Keratinocyte (primary cell): ENCODE data around the gene SPATA32. TPM values are rescaled to one million over a fixed set of nuclear protein-coding genes. Genes with fewer than 3 reads are reported as not detected.
A peak's percentile ranks its signal among the peaks of the same experiment; 100 is the strongest.

Source experiments
- DNase-seq: peaks from one replicate; pipeline ENCODE4 v3.0.0-alpha.2; 2011; ENCODE audit warnings: low read depth, missing footprints, low spot score
- FAIRE-seq: peaks from 2 replicates; lab custom pipeline; 2011; peaks lifted over from hg19 to GRCh38; lab: Jason Lieb, UNC
- H2AFZ ChIP-seq: 2 replicates; pipeline ENCODE4 v1.6.0; 2012; ENCODE audit warnings: low read length, control low read depth, inconsistent platforms; ENCODE audit not compliant: control insufficient read depth
- H3K27ac ChIP-seq: 2 replicates; pipeline ENCODE4 v1.5.1; 2011; ENCODE audit warnings: low read length; ENCODE audit not compliant: control insufficient read depth, insufficient read depth
- H3K27me3 ChIP-seq: 3 replicates; pipeline ENCODE4 v1.6.0; 2011; ENCODE audit warnings: low read length; ENCODE audit not compliant: control insufficient read depth, insufficient read depth; ENCODE audit errors: extremely low read depth
- H3K36me3 ChIP-seq, 2 experiments: 2 replicates in 1 of 2; 3 replicates in 1 of 2; pipeline ENCODE4 v1.5.1; 2011; ENCODE audit warnings: low read length in 2 of 2, mild to moderate bottlenecking in 1 of 2; ENCODE audit not compliant: control insufficient read depth in 2 of 2, insufficient read depth in 2 of 2; ENCODE audit errors: extremely low read depth in 1 of 2
- H3K4me1 ChIP-seq: 3 replicates; pipeline ENCODE4 v1.5.1; 2011; ENCODE audit warnings: low read length; ENCODE audit not compliant: control insufficient read depth, insufficient read depth; ENCODE audit errors: extremely low read depth
- H3K4me2 ChIP-seq: 3 replicates; pipeline ENCODE4 v1.6.0; 2011; ENCODE audit warnings: low read depth, low read length; ENCODE audit not compliant: control insufficient read depth, insufficient read depth; ENCODE audit errors: extremely low read depth
- H3K4me3 ChIP-seq, 3 experiments: fragments of 200-600 bp in 1 of 3; sonication (generic) in 1 of 3; 2 replicates in 2 of 3; 3 replicates in 1 of 3; pipeline ENCODE4 v1.5.1; 2011 to 2016; ENCODE audit warnings: low read length in 3 of 3, mild to moderate bottlenecking in 3 of 3, control low read depth in 2 of 3, inconsistent platforms in 1 of 3, low read depth in 1 of 3, mixed read lengths in 1 of 3, mixed run types in 1 of 3, moderate library complexity in 1 of 3; ENCODE audit not compliant: control insufficient read depth in 2 of 3, insufficient read depth in 2 of 3; ENCODE audit errors: extremely low read depth in 1 of 3
- H3K79me2 ChIP-seq: 2 replicates; pipeline ENCODE4 v1.6.0; 2012; ENCODE audit warnings: low read length; ENCODE audit not compliant: control insufficient read depth, insufficient read depth
- H3K9ac ChIP-seq: 3 replicates; pipeline ENCODE4 v1.6.0; 2011; ENCODE audit warnings: low read length; ENCODE audit not compliant: control insufficient read depth, insufficient read depth; ENCODE audit errors: extremely low read depth
- H3K9me1 ChIP-seq: 3 replicates; pipeline ENCODE4 v1.6.0; 2011; ENCODE audit warnings: low read length; ENCODE audit not compliant: control insufficient read depth, insufficient read depth; ENCODE audit errors: extremely low read depth
- H3K9me3 ChIP-seq: 2 replicates; pipeline ENCODE4 v1.5.1; 2012; ENCODE audit warnings: low read depth, low read length; ENCODE audit not compliant: control insufficient read depth
- H4K20me1 ChIP-seq: 3 replicates; pipeline ENCODE4 v1.6.0; 2011; ENCODE audit warnings: low read length; ENCODE audit not compliant: control insufficient read depth, insufficient read depth; ENCODE audit errors: extremely low read depth
- EZH2 ChIP-seq: IDR thresholded peaks from one replicate; pipeline ENCODE4 v1.6.1; 2012; ENCODE audit warnings: inconsistent platforms, mild to moderate bottlenecking, low read length, moderate library complexity
- dilution Hi-C: fragments of 300-500 bp; cut with MboI; formaldehyde crosslinking; loops from one replicate; pipeline ENCODE4 v1.7.0; 2020; ENCODE audit warnings: low sequenced_read_pairs; ENCODE audit not compliant: extremely low pct_ligation_motif_present
- polyA plus RNA-seq, 5 experiments: library from polyadenylated mRNA; depleted of rRNA in 3 of 5; stranded (reverse) in 3 of 5; stranded (forward) in 1 of 5; unstranded in 1 of 5; fragments of >200 nt; gene quantifications; 1 replicate in 1 of 5; 2 replicates in 3 of 5; 3 replicates in 1 of 5; pipeline versions ENCODE4 v1.2.1 to v1.2.3, GENCODE V29; 2011 to 2012; ENCODE audit warnings: missing spikeins in 2 of 5, low read depth in 1 of 5, low replicate concordance in 1 of 5
- TF ChIP-seq, protein P1 (sequence below), 3 experiments: IDR thresholded peaks in 1 of 3; conservative IDR thresholded peaks in 1 of 3; optimal IDR thresholded peaks in 1 of 3; 2 replicates in 2 of 3; 3 replicates in 1 of 3; pipeline versions ENCODE3 to v1.5.1; 2011; ENCODE audit warnings: low read length in 3 of 3, mild to moderate bottlenecking in 3 of 3, moderate library complexity in 2 of 3, control low read depth in 1 of 3, inconsistent platforms in 1 of 3; ENCODE audit not compliant: insufficient read depth in 2 of 3; ENCODE audit errors: extremely low read depth in 1 of 3

Gene SPATA32
- polyA plus RNA-seq, 1 donor (not counting 4 experiments of a cell fraction or from before 2014, with no cell fraction given) = not detected

DNA sequence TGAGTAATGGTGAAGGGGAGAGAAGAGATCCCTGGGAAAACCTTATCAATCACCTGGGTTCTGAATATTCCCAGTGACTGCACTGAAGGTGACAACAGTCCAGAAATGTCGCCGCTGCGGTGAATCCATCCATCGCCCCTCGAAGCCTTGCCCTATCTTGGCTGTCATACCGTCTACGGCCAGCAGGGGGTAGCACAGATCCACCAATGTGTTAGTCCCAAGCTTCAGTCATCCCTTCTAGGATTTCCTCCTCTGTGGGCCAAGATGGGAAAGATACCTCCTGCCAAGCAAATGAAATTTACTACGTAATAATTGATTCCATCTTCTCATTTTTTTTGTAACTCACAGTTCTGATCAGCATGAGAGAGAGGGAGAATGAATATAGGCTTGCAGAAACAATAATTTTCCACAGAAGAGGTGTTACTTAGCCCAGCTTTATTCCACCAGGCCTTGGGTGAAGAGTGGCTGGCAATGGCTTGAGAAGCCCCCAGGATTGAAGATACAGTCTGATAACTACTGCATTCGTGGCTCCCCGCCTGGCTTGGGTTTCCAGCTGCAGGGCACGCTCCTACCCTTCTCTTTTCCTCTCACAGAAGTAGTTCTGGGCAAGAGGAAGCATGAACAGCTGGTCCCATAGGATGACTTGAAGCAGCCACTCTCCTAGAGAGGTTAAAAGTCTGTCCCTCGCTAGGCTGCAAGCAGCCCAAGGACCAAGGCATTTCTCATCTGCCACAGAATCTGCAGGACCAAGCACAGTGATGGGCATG lies 42.8 kb downstream of the SPATA32 start:
- H3K27ac ChIP-seq = no peak overlapping the region
- no peaks in the 10 kb centered on the region for H3K79me2 ChIP-seq
- dilution Hi-C loops = no loop called here
- no peak overlapping the region for H3K9ac ChIP-seq
- H2AFZ ChIP-seq = peak overlapping the region; percentile 30
- no peaks in the 10 kb centered on the region for H4K20me1 ChIP-seq
- H3K4me1 ChIP-seq = no peaks in the 10 kb centered on the region
- FAIRE-seq (peak; percentile 61), DNase-seq (no peak)
- no peaks in the 10 kb centered on the region for H3K9me3 ChIP-seq
- H3K27me3 ChIP-seq = peaks cover 27% of the 10 kb centered on the region
- TF ChIP-seq, protein P1, sequence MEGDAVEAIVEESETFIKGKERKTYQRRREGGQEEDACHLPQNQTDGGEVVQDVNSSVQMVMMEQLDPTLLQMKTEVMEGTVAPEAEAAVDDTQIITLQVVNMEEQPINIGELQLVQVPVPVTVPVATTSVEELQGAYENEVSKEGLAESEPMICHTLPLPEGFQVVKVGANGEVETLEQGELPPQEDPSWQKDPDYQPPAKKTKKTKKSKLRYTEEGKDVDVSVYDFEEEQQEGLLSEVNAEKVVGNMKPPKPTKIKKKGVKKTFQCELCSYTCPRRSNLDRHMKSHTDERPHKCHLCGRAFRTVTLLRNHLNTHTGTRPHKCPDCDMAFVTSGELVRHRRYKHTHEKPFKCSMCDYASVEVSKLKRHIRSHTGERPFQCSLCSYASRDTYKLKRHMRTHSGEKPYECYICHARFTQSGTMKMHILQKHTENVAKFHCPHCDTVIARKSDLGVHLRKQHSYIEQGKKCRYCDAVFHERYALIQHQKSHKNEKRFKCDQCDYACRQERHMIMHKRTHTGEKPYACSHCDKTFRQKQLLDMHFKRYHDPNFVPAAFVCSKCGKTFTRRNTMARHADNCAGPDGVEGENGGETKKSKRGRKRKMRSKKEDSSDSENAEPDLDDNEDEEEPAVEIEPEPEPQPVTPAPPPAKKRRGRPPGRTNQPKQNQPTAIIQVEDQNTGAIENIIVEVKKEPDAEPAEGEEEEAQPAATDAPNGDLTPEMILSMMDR (optimal IDR thresholded peaks at IDR 0.05 in 1 of 3, IDR thresholded peaks at IDR 0.05 in 1 of 3, conservative IDR thresholded peaks at IDR 0.05 in 1 of 3; ENCODE audit: extremely low read depth in 1 of 3, insufficient read depth in 2 of 3, low read length in 3 of 3) = peak; percentile 82 to 100 (median 97)
- no peak for TF ChIP-seq EZH2
- no peaks in the 10 kb centered on the region for H3K36me3 ChIP-seq
- peak overlapping the region; percentile 78 for H3K4me2 ChIP-seq
- no peaks in the 10 kb centered on the region for H3K9me1 ChIP-seq
- no peak overlapping the region for H3K4me3 ChIP-seq

Other genes starting within 250 kb of the SPATA32 start
- 18.7 to 27.6 TPM (median 22.8 TPM) in 3 replicates for gene DCAKD, start 210.5 kb downstream of the SPATA32 start, polyA plus RNA-seq
- 75.9 to 101 TPM (median 92.3 TPM) in 3 replicates for gene NMT1, start 200.8 kb downstream of the SPATA32 start, polyA plus RNA-seq
- 53.3 to 86.4 TPM (median 75.7 TPM) in 3 replicates for gene PLCD3, start 129.6 kb downstream of the SPATA32 start, polyA plus RNA-seq
- gene ACBD4, start 126.4 kb downstream of the SPATA32 start, polyA plus RNA-seq = 2.6 to 4.4 TPM (median 2.8 TPM) in 3 replicates
- gene HEXIM1, start 113.6 kb downstream of the SPATA32 start, polyA plus RNA-seq = 15.3 to 22.2 TPM (median 19.9 TPM) in 3 replicates
- gene HEXIM2, start 100.2 kb downstream of the SPATA32 start, polyA plus RNA-seq = 2.3 to 3.4 TPM (median 3.1 TPM) in 3 replicates
- gene FMNL1, start 40.2 kb downstream of the SPATA32 start, polyA plus RNA-seq = 0.46 to 1.1 TPM (median 0.79 TPM) in 3 replicates
- gene MAP3K14, start 54.9 kb upstream of the SPATA32 start, polyA plus RNA-seq = 6.5 to 8.3 TPM (median 7.1 TPM) in 3 replicates
- gene ARHGAP27, start 170.8 kb upstream of the SPATA32 start, polyA plus RNA-seq = 13.2 to 37.4 TPM (median 14.4 TPM) in 3 replicates
- 30.1 to 69.1 TPM (median 33.0 TPM) in 3 replicates for gene PLEKHM1, start 228.6 kb upstream of the SPATA32 start, polyA plus RNA-seq